Ovary (tissue), 9 donors: Measurements from ENCODE around the gene SPATA31E1. TPM values are rescaled to one million over a fixed set of nuclear protein-coding genes. Genes with fewer than 3 reads are reported as not detected.

ENCODE experiments used
- DNase-seq, 5 donors: peaks; one replicate each; pipeline ENCODE4 v3.0.0-alpha.2; 2019 to 2020
- H3K27ac ChIP-seq, 2 donors: fragments of 200-600 bp; one replicate each; pipeline versions ENCODE4 v1.5.1 to v1.8.0; 2019 to 2022
- H3K27me3 ChIP-seq: fragments of 200-600 bp; one replicate; pipeline ENCODE4 v1.8.0; 2022
- H3K36me3 ChIP-seq: fragments of 200-600 bp; sonication (generic); one replicate; pipeline ENCODE4 v1.5.1; 2019
- H3K4me1 ChIP-seq: one replicate; pipeline ENCODE4 v1.8.1; 2013; ENCODE audit warnings: mild to moderate bottlenecking, moderate library complexity; ENCODE audit not compliant: insufficient read depth
- H3K4me3 ChIP-seq: fragments of 200-600 bp; sonication (generic); one replicate; pipeline ENCODE4 v1.5.1; 2017
- H3K9me3 ChIP-seq, 2 donors: fragments of 200-600 bp in 1 of 2; sonication (generic) in 1 of 2; one replicate each; pipeline versions ENCODE4 v1.5.1 to v1.8.1; 2013 to 2019; ENCODE audit warnings: mild to moderate bottlenecking in 1 of 2, moderate library complexity in 1 of 2
- EP300 ChIP-seq: sonication (generic); formaldehyde crosslinking; IDR thresholded peaks from one replicate; pipeline ENCODE4 v1.6.1; 2017; ENCODE audit warnings: antibody characterized with exemption
- POLR2A ChIP-seq: fragments of 450-650 bp; IDR thresholded peaks from one replicate; pipeline ENCODE4 v1.6.1; 2017; ENCODE audit warnings: antibody characterized with exemption, mild to moderate bottlenecking, moderate library complexity
- WGBS, 3 donors: extraction: QIAGEN DNeasy Blood & Tissue Kit in 1 of 3; methylation state at CpG; one replicate each; pipeline versions ENCODE4 v1.1.5 to v1.1.7; 2013 to 2017; 5-methylcytosine and 5-hydroxymethylcytosine counted together
- intact Hi-C, 4 donors: fragments of 100-400 bp; cut with DNase I; formaldehyde crosslinking; loops; one replicate each; pipeline versions ENCODE4 v1.11.0 to v1.15.1; 2022 to 2023
- polyA plus RNA-seq, 2 donors: library from polyadenylated mRNA; stranded (reverse); fragments of 200-250 nt in 1 of 2; fragments of 350-450 nt in 1 of 2; fragmentation: Illumina TruSeq in 1 of 2; extraction: RNeasy Lipid Tissue Mini Kit (QIAGEN cat#74804) in 1 of 2; gene quantifications; one replicate each; pipeline ENCODE4 v1.2.3, GENCODE V29; 2013 to 2014
- total RNA-seq, 7 donors: library from RNA; depleted of rRNA in 2 of 7; stranded (reverse); fragments of >200 nt in 2 of 7; fragmentation: NEBNext Ultra II Directional in 3 of 7; extraction: Animal tissue kit (Norgen Biotek cat#: 25700) in 3 of 7; gene quantifications; one replicate each; pipeline versions ENCODE4 v1.1.0 to v1.2.4, GENCODE V29; 2016 to 2023
- TF ChIP-seq, protein P1 (sequence below), 3 donors: fragments of 450-650 bp in 2 of 3; fragments of 200-600 bp in 1 of 3; IDR thresholded peaks; one replicate each; pipeline versions ENCODE4 v1.5.1 to v1.8.0; 2016 to 2022; ENCODE audit warnings: antibody characterized with exemption in 3 of 3, mild to moderate bottlenecking in 1 of 3
- donor health status: DM: no; HTN: no; CAD: no; lungs with moderate emphysema.
- donor health status: DM: no; HTN: no; CAD: no.
- donor health status: Bipolar disorder and iron deficiency.
- donor health status: DM: yes; HTN: yes; CAD: no.
- donor health status: DM: no; HTN: no; CAD: no.
- donor health status: DM: yes; HTN: yes; CAD: no.

The SPATA31E1 gene
- total and polyA plus RNA-seq, 9 donors, result not detected

DNA sequence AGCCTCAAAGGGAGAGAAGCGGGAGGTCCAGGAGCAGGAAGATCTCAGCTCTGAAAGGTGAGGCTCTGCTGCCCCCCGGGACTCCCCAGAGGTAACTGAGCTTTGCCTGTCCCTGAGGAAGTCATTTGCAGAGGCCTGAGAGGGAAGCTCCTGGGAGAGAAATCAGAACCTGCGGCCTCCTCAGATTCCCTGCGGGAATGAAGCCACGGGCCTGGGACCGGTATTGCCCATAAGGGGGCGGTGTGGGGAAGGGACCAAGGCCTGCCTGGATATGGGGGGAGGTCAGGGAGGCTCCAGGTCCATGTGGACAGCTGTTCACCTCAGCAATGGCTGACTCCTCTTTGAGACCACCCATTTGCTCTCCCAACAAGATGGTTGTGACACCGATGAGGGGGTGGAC lies 1.3 kb downstream of the SPATA31E1 start:
- no peak overlapping the region for H3K27ac ChIP-seq
- H3K27me3 ChIP-seq, result no peaks in the 10 kb centered on the region
- intact Hi-C loops, result no loop called here
- peak in 1 of 5 donors; percentile 3 for DNase-seq
- no peaks in the 10 kb centered on the region for H3K36me3 ChIP-seq
- 78 to 89% (median 84%) methylated on average over 8 of the region's 8 CpGs for WGBS, 3 donors
- H3K9me3 ChIP-seq, result no peaks in the 10 kb centered on the region
- TF ChIP-seq EP300 (no peak), POLR2A (no peak)
- TF ChIP-seq, protein P1, sequence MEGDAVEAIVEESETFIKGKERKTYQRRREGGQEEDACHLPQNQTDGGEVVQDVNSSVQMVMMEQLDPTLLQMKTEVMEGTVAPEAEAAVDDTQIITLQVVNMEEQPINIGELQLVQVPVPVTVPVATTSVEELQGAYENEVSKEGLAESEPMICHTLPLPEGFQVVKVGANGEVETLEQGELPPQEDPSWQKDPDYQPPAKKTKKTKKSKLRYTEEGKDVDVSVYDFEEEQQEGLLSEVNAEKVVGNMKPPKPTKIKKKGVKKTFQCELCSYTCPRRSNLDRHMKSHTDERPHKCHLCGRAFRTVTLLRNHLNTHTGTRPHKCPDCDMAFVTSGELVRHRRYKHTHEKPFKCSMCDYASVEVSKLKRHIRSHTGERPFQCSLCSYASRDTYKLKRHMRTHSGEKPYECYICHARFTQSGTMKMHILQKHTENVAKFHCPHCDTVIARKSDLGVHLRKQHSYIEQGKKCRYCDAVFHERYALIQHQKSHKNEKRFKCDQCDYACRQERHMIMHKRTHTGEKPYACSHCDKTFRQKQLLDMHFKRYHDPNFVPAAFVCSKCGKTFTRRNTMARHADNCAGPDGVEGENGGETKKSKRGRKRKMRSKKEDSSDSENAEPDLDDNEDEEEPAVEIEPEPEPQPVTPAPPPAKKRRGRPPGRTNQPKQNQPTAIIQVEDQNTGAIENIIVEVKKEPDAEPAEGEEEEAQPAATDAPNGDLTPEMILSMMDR (IDR thresholded peaks at IDR 0.05), result no peak
- no peaks in the 10 kb centered on the region for H3K4me1 ChIP-seq
- H3K4me3 ChIP-seq, result no peak overlapping the region

- TF ChIP-seq EP300, result no peak
- no peak for TF ChIP-seq POLR2A
- TF ChIP-seq, protein P1 (IDR thresholded peaks at IDR 0.05), result no peak
- peak in 1 of 5 donors; percentile 3 for DNase-seq
- H3K36me3 ChIP-seq, result no peaks in the 10 kb centered on the region
- no peaks in the 10 kb centered on the region for H3K4me1 ChIP-seq
- intact Hi-C loops, result no loop called here
- H3K27ac ChIP-seq, result no peak overlapping the region
- no peak overlapping the region for H3K4me3 ChIP-seq
- H3K9me3 ChIP-seq, result no peaks in the 10 kb centered on the region
- WGBS, 3 donors, result 95 to 96% (median 95%) methylated on average over 17 of the region's 17 CpGs
- no peaks in the 10 kb centered on the region for H3K27me3 ChIP-seq
Observed at GRCh38 chr9:87884578-87885459, 2.1 kb downstream of the SPATA31E1 start.

- TF ChIP-seq EP300 (no peak), POLR2A (no peak)
- TF ChIP-seq, protein P1 (IDR thresholded peaks at IDR 0.05), result no peak
- H3K4me3 ChIP-seq, result no peak overlapping the region
Observed at GRCh38 chr9:87885484-87886189, 3.0 kb downstream of the SPATA31E1 start.

GRCh38 chr9:87886210-87886932 lies 3.7 kb downstream of the SPATA31E1 start:
- 84 to 86% (median 86%) methylated on average over 11 of the region's 11 CpGs for WGBS, 3 donors

More at GRCh38 chr9:87885484-87886189, 3.0 kb downstream of the SPATA31E1 start:
- intact Hi-C loops, result no loop called here
- no peaks in the 10 kb centered on the region for H3K36me3 ChIP-seq
- H3K4me1 ChIP-seq, result no peaks in the 10 kb centered on the region
- H3K27ac ChIP-seq, result no peak overlapping the region
- no peaks in the 10 kb centered on the region for H3K27me3 ChIP-seq
- peak in 1 of 5 donors; percentile 2 for DNase-seq
- H3K9me3 ChIP-seq, result no peaks in the 10 kb centered on the region
- 89 to 90% (median 90%) methylated on average over 13 of the region's 13 CpGs for WGBS, 3 donors

More at GRCh38 chr9:87886210-87886932, 3.7 kb downstream of the SPATA31E1 start:
- Histone ChIP-seq H3K27me3 (no peaks in the 10 kb centered on the region), H3K36me3 (no peaks in the 10 kb centered on the region), H3K4me3 (no peak overlapping the region), H3K9me3 (no peaks in the 10 kb centered on the region), H3K27ac (no peak overlapping the region), H3K4me1 (no peaks in the 10 kb centered on the region)
- TF ChIP-seq, protein P1 (IDR thresholded peaks at IDR 0.05), result no peak
- TF ChIP-seq EP300 (no peak), POLR2A (no peak)
- intact Hi-C loops, result no loop called here
- DNase-seq, result peak in 1 of 5 donors; percentile 6
